GM19395 (cell line): Measurements from ENCODE around the gene MIER2.

Experiments used
- ATAC-seq: cut with Tn5 transposase; IDR thresholded peaks from one replicate; pipeline ENCODE4 v1.9.1; 2021; ENCODE audit warnings: mild to moderate bottlenecking, moderate library complexity; ENCODE audit not compliant: unreplicated experiment

MIER2 gene

GRCh38 chr19:310781-311496 is 33.7 kb downstream of the MIER2 start:
- no peak for ATAC-seq

DNA sequence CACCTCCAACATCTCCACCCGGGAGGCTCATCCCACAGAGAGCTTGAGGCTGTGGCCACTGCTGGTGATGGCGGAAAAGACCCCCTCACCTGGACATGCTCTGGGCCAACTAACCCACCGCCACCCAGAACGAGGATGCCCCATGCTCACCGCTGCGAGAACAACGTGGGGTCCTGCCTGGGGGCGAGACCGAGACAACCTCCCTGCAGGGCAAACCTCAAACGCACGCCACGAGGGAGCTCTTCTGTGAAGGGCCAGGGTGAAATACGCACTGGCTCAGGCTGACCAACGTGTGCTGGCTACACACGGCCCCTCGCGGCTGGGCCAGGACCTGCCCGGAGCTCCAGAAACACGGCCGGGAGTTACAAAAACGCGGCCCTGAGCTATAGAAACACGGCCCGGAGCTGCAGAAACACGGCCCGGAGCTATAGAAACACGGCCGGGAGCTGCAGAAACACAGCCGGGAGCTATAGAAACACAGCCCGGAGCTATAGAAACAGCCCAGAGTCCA is 34.4 kb downstream of the MIER2 start:
- ATAC-seq, result no peak

DNA sequence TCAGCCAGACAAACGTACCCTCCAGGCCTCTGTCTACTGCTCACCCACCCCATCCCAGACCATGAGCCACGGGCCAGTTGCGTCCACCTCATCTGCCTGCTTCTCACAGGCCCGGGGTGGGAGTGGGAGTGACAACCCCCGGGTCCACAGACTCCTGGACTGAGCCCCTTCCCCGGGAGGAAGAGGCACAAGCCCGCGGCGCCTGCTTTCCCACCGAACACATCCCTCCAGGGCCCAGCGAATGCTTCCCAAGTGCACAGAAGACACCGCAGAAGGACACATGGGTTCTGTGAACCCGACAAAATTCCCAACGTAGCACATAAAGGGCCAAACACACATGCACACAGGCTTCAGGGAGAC is 35.4 kb downstream of the MIER2 start:
- no peak for ATAC-seq

GRCh38 chr19:308471-309205 is 36.0 kb downstream of the MIER2 start:
- no peak for ATAC-seq

- no peak for ATAC-seq
Observed at GRCh38 chr19:307793-308420, 36.7 kb downstream of the MIER2 start.

- no peak for ATAC-seq
Observed at GRCh38 chr19:307111-307531, 37.5 kb downstream of the MIER2 start.

DNA sequence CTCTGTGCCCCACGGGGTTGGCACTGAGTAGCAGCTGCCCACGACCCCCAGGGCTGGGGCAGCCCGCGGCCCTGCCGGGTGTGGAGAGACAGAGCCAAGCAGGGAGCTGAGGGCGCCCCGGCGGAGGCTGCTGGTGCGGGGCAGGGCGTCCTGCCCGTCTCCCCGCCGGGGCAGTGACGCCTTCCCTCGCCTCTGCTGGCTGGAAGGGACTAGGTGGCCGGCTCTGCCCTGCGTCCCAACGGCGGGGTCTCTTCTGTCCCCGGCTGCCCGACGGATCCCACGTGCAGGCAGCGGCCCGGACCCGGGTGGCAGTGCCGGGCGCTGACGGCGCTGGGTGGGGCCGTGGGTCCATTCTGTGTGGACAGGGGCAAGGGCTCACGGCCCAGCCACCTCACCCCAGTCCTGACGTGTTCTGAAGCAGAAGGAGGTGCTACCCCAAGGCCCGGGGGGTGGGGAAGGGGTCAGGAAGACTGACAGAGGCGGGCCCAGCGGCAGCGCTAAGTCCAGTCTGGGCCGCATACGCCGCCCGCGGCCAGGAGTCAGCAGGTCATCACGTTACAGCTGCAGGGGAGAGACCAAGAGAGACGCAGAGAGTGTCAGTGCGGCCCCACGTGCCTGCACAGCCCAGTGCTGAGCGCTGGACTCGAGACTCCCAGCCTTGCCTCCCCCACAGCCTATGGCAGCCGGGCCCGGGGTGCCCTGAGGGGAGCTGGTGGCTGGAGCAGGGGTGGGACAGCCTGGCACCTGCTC is 38.3 kb downstream of the MIER2 start:
- ATAC-seq, result no peak

DNA sequence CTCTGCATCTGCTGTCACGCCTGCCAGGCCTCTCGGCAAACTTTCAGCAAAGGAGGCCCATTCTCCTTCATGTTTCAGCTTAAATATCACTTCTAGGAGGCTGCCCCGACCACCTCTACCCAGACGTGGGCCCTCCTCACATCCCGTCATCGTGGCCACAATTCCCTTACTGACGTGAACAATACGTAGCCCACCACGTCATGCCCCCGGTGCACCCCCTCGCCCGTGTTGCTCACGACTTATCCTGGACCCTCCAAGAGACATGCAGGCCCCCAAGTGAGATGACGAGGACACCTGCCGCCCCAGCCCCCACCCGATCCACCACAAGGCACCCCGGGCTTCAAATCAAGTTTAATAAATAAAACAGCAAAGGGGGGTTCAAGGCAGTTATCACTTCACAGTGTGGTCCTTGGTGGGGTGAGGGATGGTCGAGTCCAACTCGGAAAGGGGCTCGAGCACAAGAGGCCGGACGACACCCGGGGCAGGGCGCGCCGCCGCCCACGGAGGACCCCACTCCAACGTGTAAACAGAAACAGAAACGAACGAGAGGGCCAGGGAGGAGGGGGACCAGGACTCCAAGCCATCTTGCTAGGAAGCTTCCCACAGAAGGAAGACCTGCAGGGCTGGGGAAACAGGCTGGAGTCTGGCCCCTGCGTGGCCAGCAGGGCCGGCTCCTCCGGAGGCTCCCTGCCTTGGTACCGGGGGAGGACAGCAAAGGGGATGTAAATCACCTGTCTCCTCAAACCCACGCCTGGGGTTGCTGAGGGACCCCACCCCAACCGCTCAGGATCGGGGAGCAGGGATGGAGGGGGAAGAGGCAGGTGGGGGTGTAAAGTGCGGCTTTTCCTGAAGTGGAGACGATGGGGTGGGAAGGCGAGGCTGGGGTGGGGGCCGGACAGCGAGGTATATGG is 39.1 kb downstream of the MIER2 start:
- ATAC-seq, result no peak

DNA sequence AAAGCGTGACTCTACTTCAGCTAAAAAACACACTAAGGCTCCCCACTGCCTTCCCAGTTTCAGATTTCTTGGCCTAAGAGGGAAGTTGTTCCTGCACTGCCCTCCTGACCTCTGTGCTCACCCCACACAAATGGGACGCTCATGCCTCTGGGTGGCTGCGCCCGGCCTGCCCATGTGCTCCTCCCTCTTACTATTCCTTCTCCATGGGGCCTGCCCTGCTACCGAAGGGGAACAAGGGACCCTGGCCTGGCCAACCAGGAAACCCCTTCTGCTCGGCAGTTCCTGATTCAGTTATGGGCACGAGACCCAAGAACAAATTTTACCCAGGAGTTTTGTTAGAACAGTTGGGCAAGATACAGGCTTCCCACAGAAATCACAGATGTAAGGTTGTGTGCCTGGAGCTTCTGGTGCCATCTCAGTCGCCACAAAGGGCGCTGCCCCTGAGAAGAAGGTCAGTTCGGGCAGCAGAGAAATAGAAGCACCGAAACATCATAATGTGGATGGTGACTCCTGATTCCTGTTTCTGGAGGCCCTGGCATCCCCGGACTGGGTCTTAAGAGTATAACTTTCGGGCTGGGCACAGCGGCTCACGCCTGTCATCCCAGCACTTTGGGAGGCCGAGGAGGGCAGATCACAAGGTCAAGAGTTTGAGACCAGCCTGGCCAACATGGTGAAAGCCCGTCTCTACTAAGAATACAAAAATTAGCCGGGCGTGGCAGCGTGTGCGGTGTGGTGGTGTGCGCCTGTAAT is 47.9 kb downstream of the MIER2 start:
- ATAC-seq, result no peak

GRCh38 chr19:295687-296370 is 48.8 kb downstream of the MIER2 start:
- ATAC-seq, result no peak

DNA sequence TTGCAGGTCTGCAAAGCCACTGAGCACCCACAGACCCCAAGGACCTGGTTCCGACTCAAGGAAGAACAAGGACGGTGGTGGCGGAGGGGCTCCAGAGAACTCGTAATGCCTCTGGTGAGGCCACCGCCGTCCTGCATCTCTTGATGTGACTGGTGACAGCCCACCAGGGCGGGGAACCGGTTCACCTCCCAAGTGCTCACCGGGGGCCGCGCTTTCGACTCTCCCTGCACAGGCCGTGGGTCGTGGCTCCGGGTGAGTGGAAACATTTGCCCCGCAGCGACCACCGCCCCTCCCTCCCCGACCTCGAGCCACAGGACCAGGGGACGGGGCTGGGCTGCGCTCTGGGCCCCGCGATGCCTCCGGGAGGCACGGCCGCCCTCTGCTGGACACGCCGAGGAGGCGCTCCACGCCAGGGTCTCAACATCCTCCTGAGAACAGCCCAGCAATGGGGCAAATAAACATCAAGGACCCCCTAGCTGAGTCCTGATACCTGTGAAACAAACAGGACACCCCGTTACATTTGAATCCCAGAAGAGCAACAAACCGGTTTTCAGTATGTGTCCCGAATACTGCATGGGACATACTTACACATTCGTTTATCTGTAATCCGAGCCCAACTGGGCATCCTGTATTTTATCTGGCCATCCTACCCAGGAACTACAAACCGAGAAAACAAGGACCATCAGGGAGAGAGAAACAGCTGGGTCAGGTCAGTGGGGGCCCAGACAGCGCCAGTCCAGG is 49.5 kb downstream of the MIER2 start:
- ATAC-seq, result no peak

DNA sequence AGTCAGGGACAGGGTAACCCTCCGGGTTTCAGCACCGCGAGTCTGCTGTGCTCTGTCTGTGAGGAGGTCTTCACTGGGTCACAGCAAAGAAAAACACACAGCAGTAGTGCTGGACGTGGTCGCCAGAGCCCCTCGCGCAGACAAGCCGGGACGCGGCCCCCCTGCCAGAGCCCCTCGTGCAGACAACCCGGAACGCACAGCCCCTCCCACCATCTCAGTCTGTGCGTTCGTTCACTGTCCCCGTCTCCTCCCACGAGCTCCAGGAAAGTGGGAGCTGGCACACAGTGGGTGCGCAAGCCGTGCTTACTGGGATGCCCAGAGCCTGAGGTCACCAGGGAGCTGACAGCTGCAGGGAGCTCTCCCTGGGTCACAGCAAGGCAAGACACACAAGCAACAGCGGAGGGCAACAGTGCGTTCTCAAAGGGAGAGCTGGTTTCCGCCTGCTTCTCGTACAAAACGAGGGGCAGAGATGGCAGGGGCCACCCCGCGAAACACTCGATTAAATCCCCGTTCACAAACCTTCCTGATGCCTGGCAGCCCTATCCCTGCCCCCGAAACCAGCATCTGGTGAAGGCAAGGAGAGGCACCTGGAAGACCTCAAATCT is 50.2 kb downstream of the MIER2 start:
- ATAC-seq, result no peak

GRCh38 chr19:293436-294110 is 51.0 kb downstream of the MIER2 start:
- ATAC-seq, result no peak

- ATAC-seq, result no peak
Observed at GRCh38 chr19:292951-293350, 51.6 kb downstream of the MIER2 start.

DNA sequence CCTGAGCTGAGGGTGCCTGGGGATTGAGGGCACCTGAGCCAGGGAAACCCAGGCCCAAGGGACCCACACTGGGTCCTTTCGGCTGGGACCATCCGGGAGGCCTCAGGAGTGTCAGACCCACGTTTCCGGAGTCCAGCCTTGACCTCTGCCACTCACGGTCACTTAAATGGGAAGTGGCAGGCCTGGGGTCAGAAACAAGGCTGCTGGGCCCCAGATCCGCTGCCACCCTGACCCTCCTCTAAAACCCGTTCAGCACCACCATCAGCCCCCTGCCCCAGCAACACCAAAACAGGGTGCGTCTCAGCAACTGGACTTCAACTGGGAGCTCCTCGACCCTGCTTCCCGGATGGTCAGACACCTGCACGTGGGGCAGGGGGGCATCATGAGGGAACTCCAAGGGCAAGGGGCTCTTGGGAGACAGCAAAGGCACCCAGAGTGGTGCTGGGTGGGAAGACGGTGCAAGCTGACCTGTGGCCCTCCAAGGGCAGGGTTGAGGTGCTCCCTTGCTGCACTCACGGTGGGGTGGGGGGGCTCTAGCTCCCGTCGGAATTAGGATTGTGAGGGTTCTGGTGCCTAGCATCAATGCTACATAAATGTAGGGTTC is 52.2 kb downstream of the MIER2 start:
- no peak for ATAC-seq

GRCh38 chr19:291561-292280 is 52.9 kb downstream of the MIER2 start:
- no peak for ATAC-seq
